ENCODE data around the gene COLEC12.

COLEC12 gene

GRCh38 chr18:473802-474201, 26.7 kb downstream of the COLEC12 start:
- DNase-seq (ENCODE audit: low spot score), result no peak

DNA sequence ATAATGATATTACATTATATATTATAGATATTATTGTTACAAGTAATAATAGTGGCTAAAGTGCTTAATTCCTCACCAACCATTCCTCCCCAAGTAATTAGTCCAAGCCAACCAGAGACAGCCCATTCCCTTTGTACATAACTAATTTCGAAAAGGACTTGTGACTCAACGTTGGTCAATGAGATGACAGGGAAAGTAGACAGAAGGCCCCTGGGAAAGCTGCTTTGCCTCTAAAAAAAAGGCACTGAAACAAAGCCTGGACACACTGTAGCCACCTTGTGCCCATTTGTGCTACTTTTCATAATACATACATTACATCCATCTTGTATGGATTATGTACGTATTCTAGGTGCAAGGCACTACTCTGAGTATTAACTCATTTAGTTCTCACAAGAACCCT, 28.8 kb downstream of the COLEC12 start:
- no peak for DNase-seq (ENCODE audit: low spot score)

- no peak for DNase-seq (ENCODE audit: low spot score)
These were observed 29.6 kb downstream of the COLEC12 start for GRCh38 chr18:470661-471501.

DNA sequence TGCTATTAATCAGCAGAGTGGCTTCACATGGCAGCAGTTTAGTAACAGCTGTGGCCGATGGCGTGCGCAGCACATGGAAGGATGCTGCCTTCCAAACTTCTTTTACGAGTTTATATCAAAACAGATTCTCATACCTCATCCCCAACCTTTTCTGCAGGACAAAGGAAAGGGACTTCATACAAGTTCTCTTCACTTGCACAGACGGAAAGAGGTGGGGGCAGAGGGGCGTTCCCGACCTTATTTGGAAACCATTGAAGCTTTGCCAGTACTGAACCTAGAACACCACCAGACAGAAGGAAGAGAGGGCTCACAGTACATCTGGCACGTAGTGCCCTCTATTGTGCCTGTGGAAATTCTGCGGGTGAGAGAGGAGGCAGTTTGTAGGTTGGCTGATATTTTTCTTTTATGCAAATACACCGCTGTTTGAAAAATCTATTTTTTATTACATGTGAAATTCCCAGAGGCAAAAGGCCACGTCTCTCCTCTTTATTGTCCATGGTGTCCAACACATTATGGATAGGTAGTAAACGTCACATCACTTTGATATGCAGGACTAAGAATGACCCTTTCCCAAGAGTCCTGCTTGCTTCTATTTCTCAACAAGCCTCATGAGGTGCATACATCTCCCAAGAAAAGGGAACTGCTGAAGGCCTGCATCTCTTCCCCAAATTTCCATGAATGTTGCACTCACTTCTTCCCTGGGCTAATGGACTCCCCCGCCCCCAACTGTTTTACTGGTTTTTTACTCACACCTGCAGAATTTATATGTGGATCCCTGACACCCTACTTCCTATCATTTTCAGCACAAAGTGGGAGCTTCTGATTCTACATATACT, 31.3 kb downstream of the COLEC12 start:
- DNase-seq (ENCODE audit: low spot score), result peak; percentile 51

- DNase-seq (ENCODE audit: low spot score), result no peak
These were observed 36.5 kb downstream of the COLEC12 start for GRCh38 chr18:463827-464541.

DNA sequence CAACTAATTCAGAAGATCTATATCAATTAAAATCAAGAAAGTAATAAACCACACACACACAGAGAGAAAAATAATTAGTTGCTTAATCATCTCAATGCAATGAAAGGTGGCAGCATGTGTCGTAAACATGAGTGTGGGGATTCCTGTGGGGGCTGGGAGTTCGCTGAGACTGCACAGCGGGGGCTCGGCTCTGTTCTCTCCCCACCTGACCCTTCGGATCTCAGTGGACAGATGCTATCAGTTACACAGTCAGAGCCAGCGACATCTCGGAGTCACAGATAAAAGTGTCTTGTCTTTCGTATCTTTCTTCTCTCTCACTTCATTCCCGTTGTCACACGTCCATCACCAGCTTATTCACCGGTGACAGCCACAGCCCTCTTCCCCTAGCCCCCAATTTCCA, 37.1 kb downstream of the COLEC12 start:
- no peak for DNase-seq (ENCODE audit: low spot score)

GRCh38 chr18:461762-462161, 38.7 kb downstream of the COLEC12 start:
- DNase-seq (ENCODE audit: low spot score), result no peak

DNA sequence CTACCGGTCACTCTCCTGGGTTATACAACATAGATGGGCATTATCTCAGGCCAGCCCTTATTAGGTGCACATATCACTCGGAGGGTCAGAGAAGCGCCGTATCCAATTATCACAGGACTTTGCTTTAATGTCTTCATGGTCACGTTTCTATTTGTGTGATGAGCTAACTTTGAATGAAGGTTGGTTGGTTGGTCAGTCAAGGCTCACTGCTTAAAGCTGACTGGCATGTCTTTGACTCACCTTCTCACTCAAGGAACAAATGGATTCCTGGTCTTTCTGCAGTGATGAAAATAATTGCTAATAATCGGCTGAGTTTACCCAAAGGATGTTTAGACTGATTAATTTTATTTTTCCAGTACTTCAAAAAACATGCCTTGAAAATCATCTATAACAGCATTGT, 39.7 kb downstream of the COLEC12 start:
- no peak for DNase-seq (ENCODE audit: low spot score)

- DNase-seq (ENCODE audit: low spot score), result no peak
These were observed 40.5 kb downstream of the COLEC12 start for GRCh38 chr18:459814-460593.

DNA sequence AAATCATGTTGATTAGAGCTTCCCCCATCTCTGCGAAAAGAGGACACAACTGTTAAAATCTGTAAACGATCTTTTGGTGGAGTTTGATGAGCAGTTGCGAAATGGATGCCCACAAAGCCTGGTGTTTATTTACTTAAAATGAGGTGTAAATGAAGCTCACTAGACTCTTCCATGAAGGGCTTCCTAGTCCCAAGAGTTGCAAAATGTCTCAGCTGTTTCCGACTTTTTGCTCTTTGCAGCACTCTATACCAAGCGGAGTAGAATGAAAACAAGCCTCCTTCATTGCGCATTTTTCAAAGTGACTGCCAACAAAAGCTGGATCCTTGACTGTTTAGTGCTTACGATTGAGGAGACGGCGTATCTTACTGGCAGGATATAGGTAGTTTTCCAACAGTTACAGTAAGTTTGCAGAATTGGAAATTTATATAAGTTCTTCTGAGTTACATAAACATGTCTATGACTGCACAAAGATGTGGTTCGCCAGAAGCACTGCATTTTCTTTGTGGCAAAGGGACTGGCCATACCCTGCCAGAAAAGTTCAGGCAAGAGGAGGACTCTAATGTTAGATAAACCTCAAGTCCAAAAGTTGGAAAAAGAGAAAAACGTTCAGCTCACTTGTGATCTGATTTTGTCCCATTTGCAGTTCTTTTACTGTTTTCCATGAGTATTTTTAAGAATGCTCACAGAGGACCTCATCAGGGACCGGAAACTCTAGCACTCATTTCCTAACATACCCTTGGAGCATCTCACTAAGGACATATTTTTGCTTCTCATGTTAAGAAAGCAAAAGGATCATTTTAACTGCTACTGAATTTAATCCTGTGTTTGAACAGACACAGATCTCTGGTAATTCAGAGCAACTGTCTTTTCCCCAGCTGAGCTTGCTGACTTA, 42.7 kb downstream of the COLEC12 start:
- DNase-seq (ENCODE audit: low spot score), result no peak

GRCh38 chr18:457140-457519, 43.4 kb downstream of the COLEC12 start:
- peak; percentile 67 for DNase-seq (ENCODE audit: low spot score)

- no peak for DNase-seq (ENCODE audit: low spot score)
These were observed 44.0 kb downstream of the COLEC12 start for GRCh38 chr18:456361-457139.

DNA sequence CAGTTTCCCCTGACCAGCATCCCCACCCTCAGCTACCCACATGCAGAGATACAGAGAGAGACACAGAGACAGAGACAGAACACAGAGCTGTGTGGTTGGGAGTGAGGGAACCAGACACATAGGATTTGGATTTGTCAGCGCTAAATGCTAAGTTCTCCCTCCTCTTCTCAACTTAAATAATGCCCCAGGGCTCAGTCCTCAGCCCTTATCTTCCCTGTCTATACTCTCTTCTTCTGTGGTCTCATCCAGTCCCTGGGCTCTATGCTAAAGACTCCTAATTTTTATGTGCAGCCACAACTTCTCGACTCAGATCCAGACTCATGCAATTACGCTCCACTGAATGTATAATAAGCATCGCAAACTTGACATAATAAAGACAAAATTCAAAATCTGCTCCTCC, 47.1 kb downstream of the COLEC12 start:
- DNase-seq (ENCODE audit: low spot score), result no peak

- no peak for DNase-seq (ENCODE audit: low spot score)
These were observed 47.7 kb downstream of the COLEC12 start for GRCh38 chr18:452816-453215.

GRCh38 chr18:449374-449773, 51.1 kb downstream of the COLEC12 start:
- no peak for DNase-seq (ENCODE audit: low spot score)

DNA sequence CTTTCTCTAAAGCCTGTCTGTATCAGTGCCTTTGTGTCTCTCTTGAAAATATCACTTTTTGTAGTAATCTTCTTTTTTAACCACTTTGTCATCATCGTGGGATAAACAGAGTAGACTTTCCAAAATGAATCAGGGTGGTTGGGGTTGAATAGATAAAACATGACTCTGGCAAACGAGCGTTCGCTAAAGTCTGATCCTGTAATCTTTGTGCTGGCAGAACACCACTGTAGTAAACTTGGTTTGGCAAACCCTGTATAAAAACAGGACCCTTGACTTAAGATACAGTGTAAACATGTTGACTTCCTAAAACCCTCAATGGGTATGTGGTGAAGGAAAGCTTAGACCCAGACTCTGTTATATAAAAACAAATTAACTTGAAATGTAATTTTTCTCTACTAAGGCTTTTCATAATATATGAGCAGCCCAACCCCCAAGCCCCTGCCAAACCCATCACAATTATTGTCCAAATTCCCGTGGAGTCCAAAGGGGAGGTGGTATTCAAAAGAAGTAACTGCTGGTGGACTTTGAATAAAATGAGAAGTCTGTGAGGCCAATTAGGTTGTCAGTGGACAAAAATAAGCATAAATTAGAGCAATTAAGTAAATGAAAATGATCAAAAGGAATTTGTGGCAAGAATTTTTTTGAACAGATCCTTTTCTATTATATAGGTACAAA, 52.2 kb downstream of the COLEC12 start:
- DNase-seq (ENCODE audit: low spot score), result no peak

DNA sequence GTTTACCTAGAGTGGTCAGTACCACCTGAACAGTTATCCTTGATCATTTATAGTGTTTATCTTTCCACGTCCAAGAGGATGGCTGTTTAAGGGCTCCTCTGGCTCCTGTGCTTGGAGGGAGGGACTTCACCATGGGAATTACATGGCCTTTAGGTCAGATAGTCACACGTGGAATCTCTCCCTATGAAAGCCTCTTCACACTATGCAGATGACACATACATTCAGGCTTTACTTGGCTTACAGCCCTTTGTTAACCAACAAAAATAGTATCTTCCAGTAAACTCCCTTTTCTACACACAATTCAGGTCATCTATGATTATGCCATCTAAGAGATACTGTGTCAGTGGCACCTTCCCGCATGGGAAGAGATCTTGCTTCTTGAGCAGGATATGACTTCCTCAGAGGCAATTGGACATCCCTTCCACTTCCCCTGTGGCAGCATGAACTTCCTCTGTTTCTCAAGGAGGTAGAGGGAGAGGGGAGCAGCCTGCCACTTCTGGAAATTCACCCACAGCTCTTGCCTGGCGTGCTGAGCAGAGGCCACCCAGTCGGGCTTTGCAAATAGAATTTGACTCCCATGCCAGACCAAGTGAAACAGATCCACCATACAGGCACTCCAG, 53.5 kb downstream of the COLEC12 start:
- no peak for DNase-seq (ENCODE audit: low spot score)

DNA sequence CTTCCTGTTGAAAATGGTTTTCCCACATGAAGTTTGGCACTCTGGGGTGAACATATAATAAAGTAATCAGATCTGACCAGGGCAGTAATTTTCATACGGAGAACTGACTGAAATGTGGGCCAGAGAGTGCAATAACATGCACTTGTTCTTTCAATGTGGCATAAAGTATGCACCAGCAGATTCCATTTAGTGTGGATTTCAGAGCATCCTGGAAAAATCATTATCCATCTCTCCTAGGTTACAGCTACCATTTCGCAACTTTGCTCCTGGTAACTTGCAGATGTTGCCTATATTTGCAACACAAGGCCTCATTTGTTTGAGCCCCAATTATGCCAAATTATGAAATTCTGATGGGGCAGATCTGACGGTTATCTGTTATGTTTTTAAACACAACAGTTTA, 55.4 kb downstream of the COLEC12 start:
- no peak for DNase-seq (ENCODE audit: low spot score)

- no peak for DNase-seq (ENCODE audit: low spot score)
These were observed 61.9 kb downstream of the COLEC12 start for GRCh38 chr18:438571-438970.
